NCI-H748 (cell line): ENCODE data around the gene DLGAP4.
"Not testable (repeated sequence)": the region's sequence is repeated elsewhere in the genome, so short reads cannot be mapped to it uniquely, and the experiment has no call there.

Source experiments
- DNase-seq: peaks from one replicate; lab custom pipeline; 2025; ENCODE audit not compliant: unreplicated experiment; lab: John Stamatoyannopoulos, UW

DLGAP4 gene

GRCh38 chr20:36548704-36549627 is 242.8 kb downstream of the DLGAP4 start:
- no peak for DNase-seq

DNA sequence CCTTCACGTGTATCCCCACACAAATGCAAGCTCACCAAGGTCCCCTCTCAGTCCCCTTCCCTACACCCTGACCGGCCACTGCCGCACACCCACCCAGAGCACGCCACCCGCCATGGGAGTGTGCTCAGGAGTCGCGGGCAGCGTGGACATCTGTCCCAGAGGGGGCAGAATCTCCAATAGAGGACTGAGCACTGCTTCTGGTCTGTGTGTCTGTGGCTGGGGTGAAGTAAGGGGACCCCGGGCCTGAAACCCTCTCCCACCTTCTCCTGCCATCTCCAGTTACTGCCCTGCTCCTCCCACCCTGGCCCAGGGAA is 243.4 kb downstream of the DLGAP4 start:
- DNase-seq: no peak

GRCh38 chr20:36549942-36550789 is 244.0 kb downstream of the DLGAP4 start:
- DNase-seq: no peak

DNA sequence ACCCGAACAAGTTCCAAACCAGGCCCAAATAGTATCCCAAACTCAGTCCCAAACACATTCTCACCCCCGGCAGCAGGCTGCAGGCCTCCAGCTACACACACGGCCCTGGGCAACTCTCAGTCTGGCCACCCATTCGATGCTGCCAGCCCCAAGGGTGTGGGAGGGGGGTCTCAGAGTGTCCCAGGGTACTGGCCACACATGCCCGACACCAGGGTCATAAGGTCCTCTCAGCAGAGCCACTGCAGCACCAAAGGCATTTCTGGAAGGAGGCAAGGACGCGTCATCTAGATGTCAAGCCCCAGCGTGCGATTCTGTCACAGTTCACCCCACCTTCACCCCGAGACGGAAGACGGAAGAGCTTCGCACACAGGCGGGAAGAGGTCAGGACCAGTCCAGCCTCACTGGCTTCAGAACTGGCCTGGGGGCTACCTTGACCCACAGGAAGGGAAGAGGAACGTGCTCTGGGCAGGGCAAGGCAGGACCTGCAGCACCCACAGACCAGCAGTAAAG is 244.7 kb downstream of the DLGAP4 start:
- no peak for DNase-seq

DNA sequence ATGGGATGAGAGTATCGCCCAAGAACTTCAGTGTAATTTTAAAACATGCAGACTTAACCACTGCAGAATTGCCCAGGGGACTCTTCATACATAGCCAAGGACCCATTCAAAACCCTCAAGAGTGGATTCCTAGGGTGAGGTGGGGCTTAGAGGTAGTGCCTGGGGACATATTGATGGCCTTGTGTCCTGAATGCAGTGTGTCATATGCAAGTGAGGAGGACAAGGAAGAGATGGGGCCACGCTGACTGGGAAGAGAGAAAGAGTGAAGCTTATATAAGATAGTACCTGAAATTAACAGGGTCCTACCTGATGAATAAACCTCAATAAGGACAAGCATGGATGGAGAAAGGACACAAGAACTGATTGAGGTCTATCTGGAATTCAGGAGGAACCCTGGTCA is 249.1 kb downstream of the DLGAP4 start:
- DNase-seq: no peak

DNA sequence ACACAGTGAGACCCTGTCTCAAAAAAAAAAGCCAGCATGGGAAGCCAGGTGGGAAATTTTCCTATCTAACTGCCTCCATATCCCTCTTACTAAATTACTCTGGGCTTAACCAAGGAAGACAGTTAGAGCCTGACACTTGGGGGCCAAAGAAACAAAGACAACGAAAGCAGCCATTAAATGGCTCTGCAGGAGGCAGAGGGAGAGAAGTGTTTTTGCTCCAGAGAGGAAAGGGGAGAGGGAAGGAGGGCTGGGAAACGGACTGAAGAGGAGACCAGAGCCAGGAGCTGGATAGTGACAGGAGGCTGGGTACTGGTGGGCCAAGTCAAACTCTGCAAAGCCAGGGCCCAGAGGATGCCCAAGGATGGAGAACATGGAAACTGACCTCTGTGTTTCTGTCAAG is 256.6 kb downstream of the DLGAP4 start:
- DNase-seq: no peak

DNA sequence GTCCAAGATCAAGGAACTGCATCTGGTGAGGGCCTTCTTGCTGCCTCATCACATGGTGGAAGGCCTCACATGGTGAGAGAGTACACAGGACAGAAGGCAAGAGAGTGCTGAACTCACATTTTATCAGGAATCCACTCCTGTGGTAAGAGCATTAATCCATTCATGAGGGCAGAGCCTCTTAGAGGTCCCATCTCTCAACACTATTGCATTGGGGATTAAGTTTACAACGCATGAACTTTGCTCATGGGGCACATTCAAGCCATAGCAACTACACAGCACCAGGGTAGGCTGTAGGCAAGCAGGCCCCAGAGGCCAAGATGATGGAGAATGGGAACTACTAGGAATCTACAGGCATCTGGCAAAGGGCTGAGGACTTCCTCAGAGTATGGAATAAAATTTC is 257.2 kb downstream of the DLGAP4 start:
- no peak for DNase-seq

GRCh38 chr20:36564078-36564725 is 258.1 kb downstream of the DLGAP4 start:
- not testable (repeated sequence) for DNase-seq

- DNase-seq: not testable (repeated sequence)
Measured at GRCh38 chr20:36564726-36565121, 258.6 kb downstream of the DLGAP4 start.

- no peak for DNase-seq
Measured at GRCh38 chr20:36565520-36565919, 259.4 kb downstream of the DLGAP4 start.

GRCh38 chr20:36569847-36570429 is 263.8 kb downstream of the DLGAP4 start:
- no peak for DNase-seq

DNA sequence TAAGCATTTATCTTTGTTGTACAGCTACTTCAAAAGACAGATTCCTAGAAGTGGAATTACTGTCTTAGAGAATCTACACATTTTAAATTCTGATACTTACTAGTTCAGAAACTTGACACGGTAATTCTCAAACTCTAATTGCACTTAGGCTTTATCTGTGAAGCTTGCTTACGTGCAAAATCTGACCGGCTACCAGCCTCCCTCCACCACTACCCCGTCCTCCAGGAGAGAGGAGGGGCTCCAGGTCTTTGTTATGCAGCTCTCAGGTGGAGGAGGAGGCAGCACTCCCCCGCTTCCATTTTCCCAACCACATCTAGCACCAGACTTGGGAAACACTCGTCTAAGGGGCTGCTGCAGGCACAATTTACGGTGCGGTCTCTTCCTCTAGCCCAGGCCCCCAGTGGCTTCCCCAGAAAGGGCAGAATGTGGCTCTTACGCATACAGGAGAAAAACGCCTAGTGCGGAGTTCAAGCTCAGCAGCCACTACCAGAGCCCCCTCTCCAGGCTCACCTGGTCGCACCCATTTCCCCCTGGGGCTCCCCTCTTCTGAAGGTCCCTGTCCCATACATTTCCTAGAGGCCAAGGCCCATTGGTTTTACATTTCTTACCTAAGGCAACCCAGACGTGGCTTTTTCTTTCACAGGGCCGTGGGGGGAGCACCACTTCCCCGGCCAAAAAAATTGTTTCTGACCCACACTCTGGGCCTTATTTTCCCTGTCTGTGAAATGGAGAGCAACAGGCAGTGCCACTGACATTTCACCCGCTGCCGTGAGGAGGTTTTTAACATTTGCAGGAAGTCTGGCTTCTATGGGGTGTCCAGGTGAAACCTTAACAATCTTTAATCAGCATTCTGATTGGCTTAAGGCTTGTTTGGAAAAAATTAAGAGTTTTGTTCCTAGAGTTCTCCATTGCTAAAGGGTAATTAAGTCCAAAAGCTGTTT is 265.7 kb downstream of the DLGAP4 start:
- DNase-seq: no peak

- DNase-seq: no peak
Measured at GRCh38 chr20:36572701-36573102, 266.6 kb downstream of the DLGAP4 start.

DNA sequence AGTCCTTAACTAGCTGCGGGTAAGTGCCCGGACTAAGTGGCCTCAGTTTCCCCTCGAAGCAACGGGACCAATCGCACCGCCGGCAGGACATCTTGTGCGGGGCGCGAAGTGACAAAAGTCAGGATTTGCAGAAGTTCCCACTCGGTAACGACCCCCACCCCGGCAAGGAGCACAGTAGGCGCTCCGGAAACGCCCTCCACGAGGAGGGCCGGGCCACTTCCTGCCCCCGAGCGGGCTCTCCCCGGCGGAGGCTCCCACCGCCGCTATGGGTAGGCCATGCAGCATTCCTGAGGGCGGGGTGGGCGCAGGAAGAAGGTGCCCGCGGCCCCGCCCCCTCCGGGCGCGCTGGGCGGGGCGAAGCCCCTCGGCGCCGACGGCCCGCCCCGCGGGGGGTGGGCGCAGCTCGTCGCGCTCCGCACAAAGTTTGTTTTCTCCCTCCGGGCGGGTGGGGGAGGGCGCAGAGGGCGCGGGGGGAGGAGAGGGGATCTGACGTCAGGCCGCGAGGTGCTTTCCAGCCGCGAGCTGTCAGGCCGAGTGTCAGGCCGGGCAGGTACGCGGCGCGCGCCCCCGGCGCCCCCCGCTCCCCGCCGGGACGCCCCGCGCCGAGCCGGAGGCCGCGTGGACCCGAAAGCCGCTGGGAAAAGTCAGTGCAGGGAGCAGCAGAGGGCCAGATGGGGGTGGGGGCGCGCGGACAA is 267.1 kb downstream of the DLGAP4 start, which contains the start of gene TGIF2:
Gene TGIF2, plus strand, starts transcription at position 495 of the 695 bp plus-strand sequence. CDS start 5,178 bp downstream, outside the sequence.
- peak; percentile 81 for DNase-seq

GRCh38 chr20:36573798-36574365 is 267.7 kb downstream of the DLGAP4 start:
- DNase-seq: peak; percentile 38

- DNase-seq: peak; percentile 40
Measured at GRCh38 chr20:36574366-36575135, 268.4 kb downstream of the DLGAP4 start.

GRCh38 chr20:36576081-36576445 is 269.9 kb downstream of the DLGAP4 start:
- DNase-seq: no peak
